Thoracic aorta (tissue), 2 donors: ENCODE measurements around the gene TMEM272. TPM values are rescaled to one million over a fixed set of nuclear protein-coding genes. Genes with fewer than 3 reads are reported as not detected.

Source experiments
- ATAC-seq: fragments of 150-250 bp; one replicate; pipeline ENCODE4 v1.8.0; 2017; ENCODE audit warnings: low read depth; ENCODE audit not compliant: insufficient number of reproducible peaks, low FRiP score
- DNase-seq: peaks from one replicate; pipeline ENCODE4 v3.0.0-alpha.2; 2020; ENCODE audit warnings: low spot score
- H3K27ac ChIP-seq, 2 donors: fragments of 200-600 bp; sonication (generic); 1 replicate in 1 of 2; 2 replicates in 1 of 2; pipeline ENCODE4 v1.5.1; 2016; ENCODE audit warnings: mild to moderate bottlenecking in 2 of 2, moderate library complexity in 2 of 2
- H3K27me3 ChIP-seq: fragments of 200-600 bp; sonication (generic); replicated peaks from 2 replicates; pipeline ENCODE4 v1.6.0; 2016; ENCODE audit warnings: mild to moderate bottlenecking; ENCODE audit not compliant: insufficient read depth
- H3K36me3 ChIP-seq: fragments of 200-600 bp; sonication (generic); one replicate; pipeline ENCODE4 v1.5.1; 2016
- H3K4me1 ChIP-seq, 2 donors: fragments of 200-600 bp; sonication (generic); 1 replicate in 1 of 2; 2 replicates in 1 of 2; pipeline versions ENCODE4 v1.5.1 to v1.6.0; 2016; ENCODE audit warnings: low read depth in 2 of 2, mild to moderate bottlenecking in 1 of 2; ENCODE audit not compliant: control insufficient read depth in 1 of 2
- H3K4me3 ChIP-seq: fragments of 200-600 bp; sonication (generic); 2 replicates; pipeline ENCODE4 v1.5.1; 2016; ENCODE audit warnings: mild to moderate bottlenecking
- H3K9me3 ChIP-seq: fragments of 200-600 bp; sonication (generic); 2 replicates; pipeline ENCODE4 v1.5.1; 2016
- CTCF ChIP-seq: fragments of 200-600 bp; sonication (generic); IDR thresholded peaks from one replicate; pipeline ENCODE4 v1.5.1; 2019; ENCODE audit warnings: antibody characterized with exemption
- total RNA-seq, 2 donors: library from RNA; depleted of rRNA; stranded (reverse); fragments of >200 nt; gene quantifications; one replicate each; pipeline versions ENCODE4 v1.1.0 to v1.2.3, GENCODE V29; 2016

The TMEM272 gene
- total RNA-seq, 2 donors from 2014 or later: not detected

- no peak for TF ChIP-seq CTCF
- H3K9me3 ChIP-seq: no peaks in the 10 kb centered on the region
- peak within 1 kb of the TSS; percentile 83 for H3K4me3 ChIP-seq
- H3K27ac ChIP-seq: peak within 1 kb of the TSS; percentile 97
- no peaks in the 10 kb centered on the region for H3K36me3 ChIP-seq
- H3K27me3 ChIP-seq: no peaks in the 10 kb centered on the region
- peaks cover 25 to 57% of the 10 kb centered on the region in 2 donors for H3K4me1 ChIP-seq
- DNase-seq (peak; percentile 64), ATAC-seq (peak; percentile 71)
These were observed 41.3 kb downstream of the TMEM272 start, which contains the start of gene DHRS12 for GRCh38 chr13:51803422-51804294. Gene DHRS12, minus strand, starts transcription at chr13:51804163. Its CDS starts 4,504 bp downstream, at chr13:51799659.

DNA sequence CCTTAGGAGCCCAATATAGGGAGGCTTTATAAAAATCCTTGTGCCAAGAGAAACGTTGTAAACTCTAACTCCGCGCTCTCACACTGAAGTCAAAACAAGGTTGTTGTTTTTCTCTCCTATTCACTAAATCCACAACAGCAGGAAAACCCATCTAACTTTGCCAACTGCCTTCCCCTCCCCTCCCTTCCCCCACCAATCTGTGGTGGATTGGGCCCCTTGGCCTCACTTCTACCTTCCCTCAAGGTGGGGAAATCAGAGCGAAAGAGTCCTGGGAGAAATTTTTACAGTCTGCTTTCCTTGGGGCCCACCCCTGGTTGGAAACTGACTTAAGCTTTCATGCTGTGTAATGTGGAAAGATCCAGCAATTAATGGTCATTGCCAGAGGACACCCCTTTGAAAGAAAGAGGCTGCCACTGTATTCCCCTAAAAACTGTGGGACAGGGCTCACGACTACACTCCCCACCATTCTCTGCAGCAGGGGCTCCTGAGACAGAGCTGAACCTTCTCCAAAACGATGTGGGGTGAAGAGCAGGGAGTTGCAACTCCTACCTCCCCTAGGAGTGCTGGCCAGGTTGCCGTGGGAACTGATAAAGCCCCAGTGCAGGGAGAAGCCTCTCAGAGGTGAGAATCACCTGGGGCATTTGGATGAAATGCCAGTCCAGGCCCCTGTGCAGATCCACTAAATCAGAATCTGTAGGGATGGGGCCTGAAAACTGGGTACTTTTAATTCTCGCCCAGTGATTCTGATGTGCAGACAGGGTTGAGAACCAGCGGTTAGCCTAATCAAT, 42.2 kb downstream of the TMEM272 start:
- Histone ChIP-seq H3K36me3 (no peaks in the 10 kb centered on the region), H3K27ac (peak overlapping the region; percentile 97), H3K4me3 (peak overlapping the region; percentile 83), H3K4me1 (peaks cover 25 to 57% of the 10 kb centered on the region in 2 donors), H3K9me3 (no peaks in the 10 kb centered on the region), H3K27me3 (no peaks in the 10 kb centered on the region)
- ATAC-seq: no peak
- DNase-seq: no peak
- no peak for TF ChIP-seq CTCF

GRCh38 chr13:51801631-51802099, 43.3 kb downstream of the TMEM272 start:
- Histone ChIP-seq H3K4me3 (peak overlapping the region; percentile 11), H3K27me3 (no peaks in the 10 kb centered on the region), H3K9me3 (no peaks in the 10 kb centered on the region), H3K27ac (peak overlapping the region; percentile 81 to 97), H3K36me3 (no peaks in the 10 kb centered on the region), H3K4me1 (peaks cover 25 to 56% of the 10 kb centered on the region in 2 donors)
- DNase-seq: peak; percentile 32
- TF ChIP-seq CTCF: no peak
- no peak for ATAC-seq

GRCh38 chr13:51800486-51800885, 44.5 kb downstream of the TMEM272 start:
- ATAC-seq (no peak), DNase-seq (no peak)
- Histone ChIP-seq H3K9me3 (no peaks in the 10 kb centered on the region), H3K36me3 (no peaks in the 10 kb centered on the region), H3K27ac (peak overlapping the region; percentile 81 to 97), H3K4me1 (peaks cover 25 to 46% of the 10 kb centered on the region in 2 donors), H3K4me3 (no peak overlapping the region), H3K27me3 (no peaks in the 10 kb centered on the region)
- no peak for TF ChIP-seq CTCF

DNA sequence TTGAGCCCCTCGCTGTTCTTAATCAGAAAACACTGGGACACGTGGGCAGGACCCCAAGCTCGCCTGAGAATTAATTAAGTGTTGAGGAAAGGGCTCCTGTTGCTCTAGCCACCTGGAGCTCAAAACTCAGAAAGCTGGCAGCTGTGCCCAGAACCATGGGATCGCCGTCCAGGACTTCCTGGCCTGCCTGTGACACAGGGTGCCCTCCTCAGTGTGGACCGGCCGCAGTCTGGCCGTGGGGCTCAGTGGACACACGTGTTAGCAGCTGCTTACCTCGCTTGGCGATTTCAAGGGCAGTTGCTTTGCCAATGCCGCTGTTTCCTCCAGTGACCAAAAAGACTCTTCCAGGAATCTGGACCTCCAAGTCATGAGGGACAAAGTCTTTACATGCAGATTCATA, 45.7 kb downstream of the TMEM272 start:
- Histone ChIP-seq H3K36me3 (no peaks in the 10 kb centered on the region), H3K27me3 (no peaks in the 10 kb centered on the region), H3K27ac (no peak overlapping the region), H3K9me3 (no peaks in the 10 kb centered on the region), H3K4me3 (no peak overlapping the region), H3K4me1 (peaks cover 22 to 35% of the 10 kb centered on the region in 2 donors)
- no peak for DNase-seq
- no peak for TF ChIP-seq CTCF
- no peak for ATAC-seq
